GM19351 (cell line): Measurements from ENCODE around the gene PIM3.

ENCODE experiments used
- ATAC-seq: cut with Tn5 transposase; IDR thresholded peaks from one replicate; pipeline ENCODE4 v1.9.1; 2021; ENCODE audit warnings: mild to moderate bottlenecking, moderate library complexity; ENCODE audit not compliant: unreplicated experiment

The PIM3 gene

GRCh38 chr22:49954354-49954753 lies 6.2 kb upstream of the PIM3 start:
- ATAC-seq, result no peak

GRCh38 chr22:49954991-49955580 lies 5.5 kb upstream of the PIM3 start:
- ATAC-seq, result no peak

- no peak for ATAC-seq
Measured at GRCh38 chr22:49955581-49956417, 4.8 kb upstream of the PIM3 start.

GRCh38 chr22:49956418-49956770 lies 4.2 kb upstream of the PIM3 start:
- ATAC-seq, result no peak

GRCh38 chr22:49956914-49957825 lies 3.4 kb upstream of the PIM3 start:
- no peak for ATAC-seq

- no peak for ATAC-seq
Measured at GRCh38 chr22:49957826-49958365, 2.7 kb upstream of the PIM3 start.

- no peak for ATAC-seq
Measured at GRCh38 chr22:49958366-49958921, 2.1 kb upstream of the PIM3 start.

- ATAC-seq, result no peak
Measured at GRCh38 chr22:49958931-49959781, 1.4 kb upstream of the PIM3 start.

GRCh38 chr22:49959782-49960158 lies 802 bp upstream of the PIM3 start:
- peak; percentile 11 for ATAC-seq

GRCh38 chr22:49961005-49961600 lies 531 bp downstream of the PIM3 start:
- ATAC-seq, result no peak

GRCh38 chr22:49961601-49962011 lies 1.0 kb downstream of the PIM3 start:
- ATAC-seq, result no peak

- ATAC-seq, result no peak
Measured at GRCh38 chr22:49962012-49962750, 1.6 kb downstream of the PIM3 start.

- no peak for ATAC-seq
Measured at GRCh38 chr22:49962751-49963646, 2.4 kb downstream of the PIM3 start.

GRCh38 chr22:49963647-49964026 lies 3.1 kb downstream of the PIM3 start:
- ATAC-seq, result no peak

GRCh38 chr22:49964136-49965090 lies 3.8 kb downstream of the PIM3 start:
- no peak for ATAC-seq

- no peak for ATAC-seq
Measured at GRCh38 chr22:49965091-49966040, 4.8 kb downstream of the PIM3 start.
